HepG2 (cell line): ENCODE measurements around the gene USB1. TPM values are rescaled to one million over a fixed set of nuclear protein-coding genes. Genes with fewer than 3 reads are reported as not detected.
A peak's percentile ranks its signal among the peaks of the same experiment; 100 is the strongest.

Experiments
- CCDC6 ChIP-seq: sonication (generic); formaldehyde crosslinking; IDR thresholded peaks from 2 replicates; pipeline ENCODE4 v1.8.1; 2022; ENCODE audit warnings: mild to moderate bottlenecking, missing genetic modification reagents, moderate library complexity
- CENPT ChIP-seq: sonication (generic); formaldehyde crosslinking; IDR thresholded peaks from 2 replicates; pipeline ENCODE4 v1.8.0; 2022; ENCODE audit warnings: low read depth, mild to moderate bottlenecking, moderate library complexity, missing genetic modification reagents
- DNMT3B ChIP-seq: conservative IDR thresholded peaks from 2 replicates; pipeline ENCODE4 v1.6.1; 2016; ENCODE audit warnings: missing biosample characterization, control low read depth
- FOXA3 ChIP-seq: IDR thresholded peaks from 2 replicates; pipeline ENCODE4 v1.6.1; 2016; ENCODE audit warnings: missing genetic modification reagents, missing compliant biosample characterization
- FOXM1 ChIP-seq: sonication (generic); formaldehyde crosslinking; IDR thresholded peaks from 2 replicates; pipeline ENCODE4 v1.5.0; 2020; ENCODE audit warnings: missing genetic modification reagents
- MEIS2 ChIP-seq: sonication (generic); formaldehyde crosslinking; IDR thresholded peaks from 2 replicates; pipeline ENCODE4 v1.9.0; 2021; ENCODE audit warnings: mild to moderate bottlenecking, missing genetic modification reagents
- PAF1 ChIP-seq: IDR thresholded peaks from 2 replicates; pipeline ENCODE4 v1.6.1; 2016; ENCODE audit warnings: missing genetic modification reagents, missing compliant biosample characterization
- PRMT3 ChIP-seq: sonication (generic); formaldehyde crosslinking; IDR thresholded peaks from 2 replicates; pipeline ENCODE4 v1.8.1; 2022; ENCODE audit warnings: low read depth, mild to moderate bottlenecking, moderate library complexity, missing genetic modification reagents, borderline replicate concordance
- SNRNP70 ChIP-seq: fragments of 200-400 bp; formaldehyde crosslinking; IDR thresholded peaks from 2 replicates; pipeline ENCODE4 v1.6.1; 2017; ENCODE audit warnings: mild to moderate bottlenecking, low read depth, low read length, moderate library complexity
- SP1 ChIP-seq, 2 experiments: fragments of 450-650 bp in 1 of 2; sonication (generic) in 1 of 2; formaldehyde crosslinking in 1 of 2; IDR thresholded peaks; 2 replicates each; pipeline versions ENCODE4 v1.4.0 to v1.6.1; 2016 to 2020; ENCODE audit warnings: missing genetic modification reagents in 1 of 2
- ZC3H13 ChIP-seq: sonication (generic); formaldehyde crosslinking; IDR thresholded peaks from 2 replicates; pipeline ENCODE4 v1.8.1; 2023; ENCODE audit warnings: mild to moderate bottlenecking, missing genetic modification reagents, moderate library complexity
- ZKSCAN5 ChIP-seq: sonication (generic); formaldehyde crosslinking; IDR thresholded peaks from 2 replicates; pipeline ENCODE4 v1.5.1; 2020; ENCODE audit warnings: mild to moderate bottlenecking, missing genetic modification reagents
- ZNF264 ChIP-seq: sonication (generic); formaldehyde crosslinking; IDR thresholded peaks from 2 replicates; pipeline ENCODE4 v1.4.0; 2020; ENCODE audit warnings: missing genetic modification reagents
- ZNF333 ChIP-seq: sonication (generic); formaldehyde crosslinking; IDR thresholded peaks from 2 replicates; pipeline ENCODE4 v1.4.0; 2020; ENCODE audit warnings: mild to moderate bottlenecking, missing genetic modification reagents, borderline replicate concordance
- ZNF343 ChIP-seq: sonication (generic); formaldehyde crosslinking; IDR thresholded peaks from 2 replicates; pipeline ENCODE4 v1.4.0; 2020; ENCODE audit warnings: mild to moderate bottlenecking, missing genetic modification reagents
- ZNF577 ChIP-seq: sonication (generic); formaldehyde crosslinking; IDR thresholded peaks from 2 replicates; pipeline ENCODE4 v1.4.0; 2020; ENCODE audit warnings: mild to moderate bottlenecking, low read depth, missing genetic modification reagents, borderline replicate concordance
- ZNF713 ChIP-seq: sonication (generic); formaldehyde crosslinking; IDR thresholded peaks from 2 replicates; pipeline ENCODE4 v1.4.0; 2020; ENCODE audit warnings: mild to moderate bottlenecking, missing genetic modification reagents
- ZNF883 ChIP-seq: sonication (generic); formaldehyde crosslinking; IDR thresholded peaks from 2 replicates; pipeline ENCODE4 v1.5.1; 2020; ENCODE audit warnings: mild to moderate bottlenecking, missing genetic modification reagents; ENCODE audit errors: not compliant biosample characterization
- ZSCAN31 ChIP-seq: sonication (generic); formaldehyde crosslinking; IDR thresholded peaks from 2 replicates; pipeline ENCODE4 v1.5.0; 2020; ENCODE audit warnings: low read depth, mild to moderate bottlenecking, missing genetic modification reagents
- polyA plus RNA-seq, 8 experiments: library from polyadenylated mRNA; depleted of rRNA in 3 of 8; stranded (reverse) in 7 of 8; unstranded in 1 of 8; fragments of >200 nt; fragmentation: Illumina TruSeq in 4 of 8; extraction: Trizol in 4 of 8; gene quantifications; 2 replicates each; pipeline versions ENCODE4 v1.2.1 to v1.2.3, GENCODE V29; 2011 to 2016; ENCODE audit warnings: low read depth in 4 of 8, missing spikeins in 1 of 8, mixed read lengths in 1 of 8; ENCODE audit not compliant: insufficient read depth in 1 of 8
- total RNA-seq, 5 experiments: library from RNA; depleted of rRNA; stranded (reverse); fragments of >200 nt; fragmentation: Illumina TruSeq; extraction: Trizol; gene quantifications; 2 replicates each; pipeline ENCODE4 v1.2.3, GENCODE V29; 2016; ENCODE audit warnings: low read depth in 1 of 5
- TF ChIP-seq, protein P1 (sequence below): IDR thresholded peaks from 2 replicates; pipeline ENCODE4 v1.6.1; 2016
- TF ChIP-seq, protein P2 (sequence below): sonication (generic); formaldehyde crosslinking; IDR thresholded peaks from 2 replicates; pipeline ENCODE4 v1.5.0; 2020; ENCODE audit warnings: missing genetic modification reagents
- TF ChIP-seq, protein P3 (sequence below): sonication (generic); formaldehyde crosslinking; IDR thresholded peaks from 2 replicates; pipeline ENCODE4 v1.5.0; 2020; ENCODE audit warnings: mild to moderate bottlenecking, missing genetic modification reagents
- TF ChIP-seq, protein P4 (sequence below): sonication (generic); formaldehyde crosslinking; IDR thresholded peaks from 2 replicates; pipeline ENCODE4 v1.8.1; 2022; ENCODE audit warnings: low read depth, mild to moderate bottlenecking, missing genetic modification reagents

Gene USB1
- total and polyA plus RNA-seq, 2 of the 13 experiments (the other 11 are each of a cell fraction or from before 2014, with no cell fraction given): 16.7 to 65.4 TPM

DNA sequence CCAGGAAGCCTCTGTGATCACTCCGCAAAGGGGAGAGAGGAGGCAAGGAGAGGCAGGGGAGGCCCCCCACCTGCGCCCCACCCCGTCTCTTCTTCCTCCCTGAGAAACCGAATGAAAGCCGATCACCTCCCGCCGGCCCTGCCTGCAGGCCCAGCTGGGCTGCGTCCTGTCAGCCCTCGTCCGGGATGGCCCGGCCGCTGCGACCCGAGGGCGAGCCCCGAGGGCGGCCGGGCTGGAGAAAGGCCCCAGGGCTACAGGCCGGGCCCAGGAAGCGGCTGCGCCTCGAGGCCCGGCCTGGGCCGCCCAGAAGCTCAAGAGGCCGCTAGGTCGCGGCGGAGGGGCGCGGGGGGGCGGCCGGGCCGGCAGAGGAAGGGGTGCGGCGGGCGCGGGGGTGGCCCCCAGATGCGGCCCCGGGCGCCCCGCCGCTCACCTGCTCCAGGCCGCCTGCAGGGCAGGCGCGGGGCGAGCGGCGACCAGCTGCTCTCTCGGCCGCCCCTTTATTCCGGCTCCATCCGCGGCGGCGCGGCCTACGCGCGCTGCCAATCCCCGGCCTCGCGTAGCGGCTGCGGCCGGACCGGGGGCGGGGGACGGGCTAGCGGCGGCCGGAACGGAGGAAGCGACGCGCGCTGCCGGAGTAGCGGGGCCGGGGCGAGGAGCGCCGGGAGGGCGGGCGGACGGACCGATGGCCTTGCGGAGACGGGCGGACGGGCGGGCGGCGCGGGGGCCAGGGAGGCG, 1.1 kb upstream of the USB1 start, which contains the start of gene ZNF319 (continued):
- TF ChIP-seq PAF1 (CRISPR knock-in tag): no peak
- no peak for TF ChIP-seq ZNF343 (CRISPR knock-in tag)
- no peak for TF ChIP-seq ZNF264 (CRISPR knock-in tag)
- TF ChIP-seq ZNF333 (CRISPR knock-in tag): no peak
- TF ChIP-seq MEIS2: peak; percentile 19; the same call in 1 of the 2 replicates
- TF ChIP-seq, protein P1, sequence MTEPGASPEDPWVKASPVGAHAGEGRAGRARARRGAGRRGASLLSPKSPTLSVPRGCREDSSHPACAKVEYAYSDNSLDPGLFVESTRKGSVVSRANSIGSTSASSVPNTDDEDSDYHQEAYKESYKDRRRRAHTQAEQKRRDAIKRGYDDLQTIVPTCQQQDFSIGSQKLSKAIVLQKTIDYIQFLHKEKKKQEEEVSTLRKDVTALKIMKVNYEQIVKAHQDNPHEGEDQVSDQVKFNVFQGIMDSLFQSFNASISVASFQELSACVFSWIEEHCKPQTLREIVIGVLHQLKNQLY (CRISPR knock-in tag): no peak
- TF ChIP-seq FOXM1 (CRISPR knock-in tag): no peak
- TF ChIP-seq, protein P2, sequence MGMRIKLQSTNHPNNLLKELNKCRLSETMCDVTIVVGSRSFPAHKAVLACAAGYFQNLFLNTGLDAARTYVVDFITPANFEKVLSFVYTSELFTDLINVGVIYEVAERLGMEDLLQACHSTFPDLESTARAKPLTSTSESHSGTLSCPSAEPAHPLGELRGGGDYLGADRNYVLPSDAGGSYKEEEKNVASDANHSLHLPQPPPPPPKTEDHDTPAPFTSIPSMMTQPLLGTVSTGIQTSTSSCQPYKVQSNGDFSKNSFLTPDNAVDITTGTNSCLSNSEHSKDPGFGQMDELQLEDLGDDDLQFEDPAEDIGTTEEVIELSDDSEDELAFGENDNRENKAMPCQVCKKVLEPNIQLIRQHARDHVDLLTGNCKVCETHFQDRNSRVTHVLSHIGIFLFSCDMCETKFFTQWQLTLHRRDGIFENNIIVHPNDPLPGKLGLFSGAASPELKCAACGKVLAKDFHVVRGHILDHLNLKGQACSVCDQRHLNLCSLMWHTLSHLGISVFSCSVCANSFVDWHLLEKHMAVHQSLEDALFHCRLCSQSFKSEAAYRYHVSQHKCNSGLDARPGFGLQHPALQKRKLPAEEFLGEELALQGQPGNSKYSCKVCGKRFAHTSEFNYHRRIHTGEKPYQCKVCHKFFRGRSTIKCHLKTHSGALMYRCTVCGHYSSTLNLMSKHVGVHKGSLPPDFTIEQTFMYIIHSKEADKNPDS: no peak
- no peak for TF ChIP-seq SP1 (IDR thresholded peaks at IDR 0.05)
- no peak for TF ChIP-seq SP1 (CRISPR knock-in tag; IDR thresholded peaks at IDR 0.05)
- peak; percentile 45 for TF ChIP-seq ZSCAN31
- TF ChIP-seq, protein P3, sequence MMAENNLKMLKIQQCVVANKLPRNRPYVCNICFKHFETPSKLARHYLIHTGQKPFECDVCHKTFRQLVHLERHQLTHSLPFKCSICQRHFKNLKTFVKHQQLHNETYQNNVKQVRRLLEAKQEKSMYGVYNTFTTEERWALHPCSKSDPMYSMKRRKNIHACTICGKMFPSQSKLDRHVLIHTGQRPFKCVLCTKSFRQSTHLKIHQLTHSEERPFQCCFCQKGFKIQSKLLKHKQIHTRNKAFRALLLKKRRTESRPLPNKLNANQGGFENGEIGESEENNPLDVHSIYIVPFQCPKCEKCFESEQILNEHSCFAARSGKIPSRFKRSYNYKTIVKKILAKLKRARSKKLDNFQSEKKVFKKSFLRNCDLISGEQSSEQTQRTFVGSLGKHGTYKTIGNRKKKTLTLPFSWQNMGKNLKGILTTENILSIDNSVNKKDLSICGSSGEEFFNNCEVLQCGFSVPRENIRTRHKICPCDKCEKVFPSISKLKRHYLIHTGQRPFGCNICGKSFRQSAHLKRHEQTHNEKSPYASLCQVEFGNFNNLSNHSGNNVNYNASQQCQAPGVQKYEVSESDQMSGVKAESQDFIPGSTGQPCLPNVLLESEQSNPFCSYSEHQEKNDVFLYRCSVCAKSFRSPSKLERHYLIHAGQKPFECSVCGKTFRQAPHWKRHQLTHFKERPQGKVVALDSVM (CRISPR knock-in tag): peak; percentile 15; the same call in 1 of the 2 replicates
- TF ChIP-seq ZNF577 (CRISPR knock-in tag): no peak
- TF ChIP-seq ZNF713 (CRISPR knock-in tag): no peak
- TF ChIP-seq, protein P4, sequence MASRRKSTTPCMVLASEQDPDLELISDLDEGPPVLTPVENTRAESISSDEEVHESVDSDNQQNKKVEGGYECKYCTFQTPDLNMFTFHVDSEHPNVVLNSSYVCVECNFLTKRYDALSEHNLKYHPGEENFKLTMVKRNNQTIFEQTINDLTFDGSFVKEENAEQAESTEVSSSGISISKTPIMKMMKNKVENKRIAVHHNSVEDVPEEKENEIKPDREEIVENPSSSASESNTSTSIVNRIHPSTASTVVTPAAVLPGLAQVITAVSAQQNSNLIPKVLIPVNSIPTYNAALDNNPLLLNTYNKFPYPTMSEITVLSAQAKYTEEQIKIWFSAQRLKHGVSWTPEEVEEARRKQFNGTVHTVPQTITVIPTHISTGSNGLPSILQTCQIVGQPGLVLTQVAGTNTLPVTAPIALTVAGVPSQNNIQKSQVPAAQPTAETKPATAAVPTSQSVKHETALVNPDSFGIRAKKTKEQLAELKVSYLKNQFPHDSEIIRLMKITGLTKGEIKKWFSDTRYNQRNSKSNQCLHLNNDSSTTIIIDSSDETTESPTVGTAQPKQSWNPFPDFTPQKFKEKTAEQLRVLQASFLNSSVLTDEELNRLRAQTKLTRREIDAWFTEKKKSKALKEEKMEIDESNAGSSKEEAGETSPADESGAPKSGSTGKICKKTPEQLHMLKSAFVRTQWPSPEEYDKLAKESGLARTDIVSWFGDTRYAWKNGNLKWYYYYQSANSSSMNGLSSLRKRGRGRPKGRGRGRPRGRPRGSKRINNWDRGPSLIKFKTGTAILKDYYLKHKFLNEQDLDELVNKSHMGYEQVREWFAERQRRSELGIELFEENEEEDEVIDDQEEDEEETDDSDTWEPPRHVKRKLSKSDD (CRISPR knock-in tag): no peak
- TF ChIP-seq CCDC6 (CRISPR knock-in tag): peak; percentile 83
- no peak for TF ChIP-seq PRMT3 (CRISPR knock-in tag)
- TF ChIP-seq SNRNP70: no peak
- no peak for TF ChIP-seq CENPT (CRISPR knock-in tag)
- no peak for TF ChIP-seq FOXA3 (CRISPR knock-in tag)
- peak; percentile 65; the same call in 1 of the 2 replicates for TF ChIP-seq ZC3H13 (CRISPR knock-in tag)
- no peak for TF ChIP-seq ZKSCAN5
- TF ChIP-seq DNMT3B (CRISPR knock-in tag): no peak; the same call in 1 of the 2 replicates
- peak; percentile 27 for TF ChIP-seq ZNF883 (CRISPR knock-in tag)
